NCI-H1694 (cell line): ENCODE results near the gene FXR2.
A peak's percentile ranks its signal among the peaks of the same experiment; 100 is the strongest.

Experiments used
- DNase-seq: peaks from one replicate; lab custom pipeline; 2025; lab: John Stamatoyannopoulos, UW

The FXR2 gene

GRCh38 chr17:7589204-7589868 lies 25.4 kb downstream of the FXR2 start:
- DNase-seq: no peak

GRCh38 chr17:7588553-7589203 lies 26.0 kb downstream of the FXR2 start:
- no peak for DNase-seq

GRCh38 chr17:7587420-7588151 lies 27.1 kb downstream of the FXR2 start:
- DNase-seq: no peak

GRCh38 chr17:7586673-7587419 lies 27.9 kb downstream of the FXR2 start:
- peak; percentile 51 for DNase-seq

GRCh38 chr17:7583253-7584109 lies 31.2 kb downstream of the FXR2 start, which contains the start of gene MPDU1:
Gene MPDU1 (plus strand): TSS chr17:7583852. CDS start chr17:7583863, 11 bp downstream.
- peak; percentile 93 for DNase-seq

- no peak for DNase-seq
Measured at GRCh38 chr17:7582396-7583252, 32.1 kb downstream of the FXR2 start.

- no peak for DNase-seq
Measured at GRCh38 chr17:7580604-7581575, 33.8 kb downstream of the FXR2 start.

GRCh38 chr17:7579834-7580603 lies 34.7 kb downstream of the FXR2 start:
- no peak for DNase-seq

GRCh38 chr17:7579001-7579833 lies 35.5 kb downstream of the FXR2 start, which contains the start of gene CD68:
Gene CD68 (plus strand): TSS chr17:7579638. CDS start chr17:7579678, 40 bp downstream.
- no peak for DNase-seq

GRCh38 chr17:7577327-7578199 lies 37.1 kb downstream of the FXR2 start:
- no peak for DNase-seq

GRCh38 chr17:7576432-7576937 lies 38.2 kb downstream of the FXR2 start:
- DNase-seq: no peak

- DNase-seq: no peak
Measured at GRCh38 chr17:7575959-7576358, 38.7 kb downstream of the FXR2 start.

- no peak for DNase-seq
Measured at GRCh38 chr17:7575481-7575883, 39.2 kb downstream of the FXR2 start.

GRCh38 chr17:7574176-7574953 lies 40.3 kb downstream of the FXR2 start:
- no peak for DNase-seq
